PFSK-1 (cell line): ENCODE data around the gene RANBP17.

Experiments used
- FOXP2 ChIP-seq: optimal IDR thresholded peaks from 2 replicates; pipeline ENCODE3; 2011; ENCODE audit warnings: borderline replicate concordance, control low read depth, inconsistent platforms; ENCODE audit not compliant: insufficient read depth; ENCODE audit errors: extremely low read length, extremely low read depth
- POLR2AphosphoS5 ChIP-seq: IDR thresholded peaks from 2 replicates; pipeline ENCODE4 v1.6.1; 2012; ENCODE audit warnings: low read depth, mild to moderate bottlenecking, control low read depth, low read length, moderate library complexity
- SIN3A ChIP-seq: IDR thresholded peaks from 2 replicates; pipeline ENCODE4 v1.6.1; 2012; ENCODE audit warnings: mild to moderate bottlenecking, low read length, moderate library complexity, borderline replicate concordance; ENCODE audit not compliant: insufficient read depth
- TAF1 ChIP-seq: IDR thresholded peaks from 2 replicates; pipeline ENCODE4 v1.6.1; 2012; ENCODE audit warnings: low read length, control low read depth, borderline replicate concordance; ENCODE audit not compliant: insufficient read depth
- TF ChIP-seq, protein P1 (sequence below), 2 experiments: IDR thresholded peaks; 2 replicates each; pipeline versions ENCODE4 v1.6.1 to v1.8.0; 2011 to 2012; ENCODE audit warnings: low read depth in 2 of 2, low read length in 2 of 2, control low read depth in 1 of 2, inconsistent platforms in 1 of 2, mild to moderate bottlenecking in 1 of 2, moderate library complexity in 1 of 2; ENCODE audit not compliant: insufficient read depth in 1 of 2

Gene RANBP17

DNA sequence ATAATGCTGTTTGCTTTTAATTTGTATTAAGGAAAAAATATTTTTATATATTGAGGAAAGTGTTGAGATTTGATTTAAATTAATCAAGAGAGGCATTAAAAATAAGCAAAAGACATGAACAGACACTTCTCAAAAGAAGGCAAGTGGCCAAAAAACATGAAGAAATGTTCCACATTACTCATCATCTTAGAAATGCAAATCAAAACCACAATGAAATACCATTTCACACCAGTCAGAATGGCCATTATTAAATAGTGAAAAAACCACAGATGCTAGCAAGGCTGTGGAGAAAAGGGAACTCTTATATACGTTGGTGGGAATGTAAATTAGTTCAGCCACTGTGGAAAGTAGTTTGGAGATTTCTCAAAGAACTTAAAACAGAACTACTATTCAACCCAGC is 45.9 kb downstream of the RANBP17 start:
- no peak for TF ChIP-seq POLR2AphosphoS5
- TF ChIP-seq FOXP2 = no peak
- TF ChIP-seq, protein P1, sequence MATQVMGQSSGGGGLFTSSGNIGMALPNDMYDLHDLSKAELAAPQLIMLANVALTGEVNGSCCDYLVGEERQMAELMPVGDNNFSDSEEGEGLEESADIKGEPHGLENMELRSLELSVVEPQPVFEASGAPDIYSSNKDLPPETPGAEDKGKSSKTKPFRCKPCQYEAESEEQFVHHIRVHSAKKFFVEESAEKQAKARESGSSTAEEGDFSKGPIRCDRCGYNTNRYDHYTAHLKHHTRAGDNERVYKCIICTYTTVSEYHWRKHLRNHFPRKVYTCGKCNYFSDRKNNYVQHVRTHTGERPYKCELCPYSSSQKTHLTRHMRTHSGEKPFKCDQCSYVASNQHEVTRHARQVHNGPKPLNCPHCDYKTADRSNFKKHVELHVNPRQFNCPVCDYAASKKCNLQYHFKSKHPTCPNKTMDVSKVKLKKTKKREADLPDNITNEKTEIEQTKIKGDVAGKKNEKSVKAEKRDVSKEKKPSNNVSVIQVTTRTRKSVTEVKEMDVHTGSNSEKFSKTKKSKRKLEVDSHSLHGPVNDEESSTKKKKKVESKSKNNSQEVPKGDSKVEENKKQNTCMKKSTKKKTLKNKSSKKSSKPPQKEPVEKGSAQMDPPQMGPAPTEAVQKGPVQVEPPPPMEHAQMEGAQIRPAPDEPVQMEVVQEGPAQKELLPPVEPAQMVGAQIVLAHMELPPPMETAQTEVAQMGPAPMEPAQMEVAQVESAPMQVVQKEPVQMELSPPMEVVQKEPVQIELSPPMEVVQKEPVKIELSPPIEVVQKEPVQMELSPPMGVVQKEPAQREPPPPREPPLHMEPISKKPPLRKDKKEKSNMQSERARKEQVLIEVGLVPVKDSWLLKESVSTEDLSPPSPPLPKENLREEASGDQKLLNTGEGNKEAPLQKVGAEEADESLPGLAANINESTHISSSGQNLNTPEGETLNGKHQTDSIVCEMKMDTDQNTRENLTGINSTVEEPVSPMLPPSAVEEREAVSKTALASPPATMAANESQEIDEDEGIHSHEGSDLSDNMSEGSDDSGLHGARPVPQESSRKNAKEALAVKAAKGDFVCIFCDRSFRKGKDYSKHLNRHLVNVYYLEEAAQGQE (IDR thresholded peaks at IDR 0.05; ENCODE audit: insufficient read depth in 1 of 2, low read depth in 2 of 2, low read length in 2 of 2) = no peak
- no peak for TF ChIP-seq SIN3A
- no peak for TF ChIP-seq TAF1

DNA sequence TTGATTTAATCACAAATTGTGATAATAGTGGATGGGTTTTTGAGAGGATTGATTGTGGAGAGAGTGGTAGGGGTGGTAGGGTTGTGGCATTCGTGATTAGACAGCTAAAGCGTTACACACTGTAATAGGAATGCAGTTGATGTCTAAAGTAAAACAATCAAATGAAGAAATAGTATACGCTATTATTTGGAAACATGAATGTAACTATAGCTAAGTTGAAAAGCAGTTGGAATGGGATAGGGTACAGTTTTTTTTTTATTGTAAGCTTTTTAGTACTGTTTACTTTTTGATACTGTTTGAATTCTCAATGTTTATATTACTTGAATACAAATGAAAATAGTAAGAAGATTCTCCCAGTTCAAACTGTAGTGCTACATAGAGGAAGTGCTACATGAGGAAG is 51.8 kb downstream of the RANBP17 start:
- TF ChIP-seq FOXP2 = no peak
- no peak for TF ChIP-seq POLR2AphosphoS5
- TF ChIP-seq TAF1 = no peak
- TF ChIP-seq SIN3A = no peak
- TF ChIP-seq, protein P1 (IDR thresholded peaks at IDR 0.05; ENCODE audit: insufficient read depth in 1 of 2, low read depth in 2 of 2, low read length in 2 of 2) = no peak

DNA sequence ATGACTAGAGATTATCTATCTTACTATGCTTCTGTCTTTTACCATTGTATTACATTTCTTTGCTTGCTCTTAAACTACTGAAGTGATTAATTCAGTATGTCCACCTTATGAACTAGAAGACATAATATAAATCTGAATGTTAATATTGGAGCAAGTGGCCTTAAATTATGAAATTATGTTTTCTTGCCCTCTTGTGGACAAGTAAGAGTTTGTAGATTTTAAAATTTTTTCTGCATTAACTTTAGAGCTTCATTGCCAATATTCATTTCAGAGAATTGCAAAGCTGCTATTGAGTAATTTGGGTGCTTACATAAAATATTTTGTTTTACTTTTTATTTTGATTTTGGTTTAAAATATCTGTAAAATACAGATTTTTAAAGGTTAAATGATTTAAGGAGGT is 55.3 kb downstream of the RANBP17 start:
- TF ChIP-seq POLR2AphosphoS5 (no peak), SIN3A (no peak), TAF1 (no peak), FOXP2 (no peak)
- TF ChIP-seq, protein P1 (IDR thresholded peaks at IDR 0.05; ENCODE audit: insufficient read depth in 1 of 2, low read depth in 2 of 2, low read length in 2 of 2) = no peak

DNA sequence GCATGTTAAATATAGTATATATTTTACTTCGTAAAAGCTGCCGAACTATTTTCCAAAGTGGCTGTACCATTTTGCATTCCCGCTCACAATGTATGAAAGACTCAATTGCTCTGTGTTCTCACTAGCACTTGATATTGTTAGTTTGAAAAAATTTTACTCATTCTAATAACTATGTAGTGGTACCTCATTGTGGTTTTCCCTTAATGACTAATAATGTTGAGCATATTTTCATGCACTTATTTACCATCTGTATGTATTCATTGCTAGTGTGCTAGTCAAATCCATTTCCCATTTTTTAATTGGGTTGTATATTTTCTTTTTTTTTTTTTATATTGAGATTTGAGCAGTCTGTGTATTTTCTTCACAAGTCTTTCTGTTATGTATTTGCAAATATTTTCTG is 58.4 kb downstream of the RANBP17 start:
- no peak for TF ChIP-seq SIN3A
- no peak for TF ChIP-seq POLR2AphosphoS5
- TF ChIP-seq FOXP2 = no peak
- no peak for TF ChIP-seq TAF1
- TF ChIP-seq, protein P1 (IDR thresholded peaks at IDR 0.05; ENCODE audit: insufficient read depth in 1 of 2, low read depth in 2 of 2, low read length in 2 of 2) = no peak

DNA sequence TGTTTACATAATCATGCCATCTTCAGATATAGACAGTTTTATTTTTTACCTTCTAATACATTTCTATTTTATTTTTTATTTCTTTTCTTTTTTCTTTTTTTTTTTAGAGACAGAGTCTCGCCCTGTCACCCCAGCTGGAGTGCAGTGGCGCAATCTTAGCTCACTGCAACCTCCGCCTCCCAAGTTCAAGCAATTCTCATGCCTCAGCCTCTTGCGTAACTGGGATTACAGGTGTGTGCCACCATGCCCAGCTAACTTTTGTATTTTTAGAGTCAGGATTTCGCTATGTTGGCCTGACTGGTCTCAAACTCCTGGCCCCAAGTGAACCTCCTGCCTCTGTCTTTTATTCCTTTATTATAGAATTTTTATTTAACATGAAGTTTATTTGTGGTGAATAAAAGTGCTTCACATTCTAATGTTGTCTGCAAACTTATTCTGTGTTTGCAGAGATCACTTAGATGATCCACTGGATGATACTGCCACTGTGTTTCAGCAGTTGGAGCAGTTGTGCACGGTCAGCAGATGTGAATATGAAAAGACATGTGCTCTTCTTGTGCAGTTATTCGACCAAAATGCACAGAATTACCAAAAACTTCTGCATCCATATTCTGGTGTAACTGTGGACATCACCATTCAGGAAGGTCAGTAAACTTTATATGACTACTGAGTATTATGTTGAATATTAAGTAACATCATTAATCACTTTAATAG is 62.2 kb downstream of the RANBP17 start:
- TF ChIP-seq TAF1 = no peak
- TF ChIP-seq POLR2AphosphoS5 = no peak
- TF ChIP-seq, protein P1 (IDR thresholded peaks at IDR 0.05; ENCODE audit: insufficient read depth in 1 of 2, low read depth in 2 of 2, low read length in 2 of 2) = no peak
- TF ChIP-seq FOXP2 = no peak
- no peak for TF ChIP-seq SIN3A
